HG02943 (cell line): Measurements from ENCODE around the gene MCOLN3.
"Not testable (repeated sequence)": the region's sequence is repeated elsewhere in the genome, so short reads cannot be mapped to it uniquely, and the experiment has no call there.

Source experiments
- ATAC-seq: cut with Tn5 transposase; IDR thresholded peaks from one replicate; pipeline ENCODE4 v1.9.1; 2021; ENCODE audit warnings: mild to moderate bottlenecking, low read depth, moderate library complexity; ENCODE audit not compliant: unreplicated experiment

The MCOLN3 gene

GRCh38 chr1:84995484-84996334, 52.6 kb downstream of the MCOLN3 start:
- ATAC-seq: peak; percentile 45

GRCh38 chr1:84991097-84991920, 57.0 kb downstream of the MCOLN3 start:
- ATAC-seq: no peak

GRCh38 chr1:84988588-84988987, 59.7 kb downstream of the MCOLN3 start:
- no peak for ATAC-seq

- ATAC-seq: not testable (repeated sequence)
These were observed 61.7 kb downstream of the MCOLN3 start for GRCh38 chr1:84986561-84986960.

- ATAC-seq: no peak
These were observed 62.9 kb downstream of the MCOLN3 start for GRCh38 chr1:84985365-84985764.

GRCh38 chr1:84982395-84982794, 65.9 kb downstream of the MCOLN3 start:
- no peak for ATAC-seq

GRCh38 chr1:84975035-84975434, 73.3 kb downstream of the MCOLN3 start:
- no peak for ATAC-seq

- peak; percentile 35 for ATAC-seq
These were observed 74.6 kb downstream of the MCOLN3 start for GRCh38 chr1:84973498-84974334.

GRCh38 chr1:84972377-84972987, 75.8 kb downstream of the MCOLN3 start:
- peak; percentile 42 for ATAC-seq

GRCh38 chr1:84971957-84972356, 76.3 kb downstream of the MCOLN3 start:
- peak; percentile 36 for ATAC-seq

GRCh38 chr1:84969489-84970250, 78.6 kb downstream of the MCOLN3 start:
- ATAC-seq: peak; percentile 49

- ATAC-seq: no peak
These were observed 79.4 kb downstream of the MCOLN3 start for GRCh38 chr1:84968865-84969264.

- ATAC-seq: no peak
These were observed 80.2 kb downstream of the MCOLN3 start for GRCh38 chr1:84968101-84968500.
